ENCODE data around the gene ESRRB.

DNA sequence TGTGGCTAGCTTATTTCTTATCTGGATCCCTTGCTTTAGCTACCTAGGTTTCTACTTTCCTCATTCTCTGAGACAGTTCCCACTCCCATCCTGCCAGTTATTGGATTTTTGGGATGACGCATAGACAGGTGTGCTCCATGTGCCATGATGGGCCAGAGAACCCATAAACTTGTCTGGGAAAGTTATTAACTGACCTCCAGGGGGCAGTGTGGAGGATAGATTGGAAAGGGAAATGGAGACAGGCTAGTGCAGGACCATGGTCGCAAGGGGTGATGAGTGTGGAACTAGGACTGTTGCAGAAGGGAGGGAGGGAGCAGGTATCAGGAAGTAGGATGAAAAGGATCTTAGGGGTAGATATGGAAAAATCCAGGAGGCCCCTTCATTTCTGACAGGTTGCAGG, 80.3 kb downstream of the ESRRB start:
- TF ChIP-seq, protein P1, sequence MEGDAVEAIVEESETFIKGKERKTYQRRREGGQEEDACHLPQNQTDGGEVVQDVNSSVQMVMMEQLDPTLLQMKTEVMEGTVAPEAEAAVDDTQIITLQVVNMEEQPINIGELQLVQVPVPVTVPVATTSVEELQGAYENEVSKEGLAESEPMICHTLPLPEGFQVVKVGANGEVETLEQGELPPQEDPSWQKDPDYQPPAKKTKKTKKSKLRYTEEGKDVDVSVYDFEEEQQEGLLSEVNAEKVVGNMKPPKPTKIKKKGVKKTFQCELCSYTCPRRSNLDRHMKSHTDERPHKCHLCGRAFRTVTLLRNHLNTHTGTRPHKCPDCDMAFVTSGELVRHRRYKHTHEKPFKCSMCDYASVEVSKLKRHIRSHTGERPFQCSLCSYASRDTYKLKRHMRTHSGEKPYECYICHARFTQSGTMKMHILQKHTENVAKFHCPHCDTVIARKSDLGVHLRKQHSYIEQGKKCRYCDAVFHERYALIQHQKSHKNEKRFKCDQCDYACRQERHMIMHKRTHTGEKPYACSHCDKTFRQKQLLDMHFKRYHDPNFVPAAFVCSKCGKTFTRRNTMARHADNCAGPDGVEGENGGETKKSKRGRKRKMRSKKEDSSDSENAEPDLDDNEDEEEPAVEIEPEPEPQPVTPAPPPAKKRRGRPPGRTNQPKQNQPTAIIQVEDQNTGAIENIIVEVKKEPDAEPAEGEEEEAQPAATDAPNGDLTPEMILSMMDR (IDR thresholded peaks at IDR 0.05), result peak in 2 of 7 experiments; percentile 15 to 35
- TF ChIP-seq POLR2A (IDR thresholded peaks at IDR 0.05), result no peak
- TF ChIP-seq EP300 (IDR thresholded peaks at IDR 0.05), result no peak
- TF ChIP-seq POLR2AphosphoS5 (IDR thresholded peaks at IDR 0.05), result no peak

Measured in stomach (tissue), 4 donors.